Activated T-cell treated with anti-CD3 and anti-CD28 coated beads, Interleukin-2, amount 50 U/mL, for 72 hours (primary cell): ENCODE data around the gene GRID2. TPM values are rescaled to one million over a fixed set of nuclear protein-coding genes. Genes with fewer than 3 reads are reported as not detected.

ENCODE experiments used
- ATAC-seq, 2 donors: fragments of 150-1000 bp; cut with Tn5 transposase; replicated peaks in 1 of 2; 2 replicates each; pipeline ENCODE4 v1.10.0; 2021; ENCODE audit warnings: moderate library complexity in 2 of 2, mild to moderate bottlenecking in 1 of 2
- DNase-seq, 2 donors: peaks; one replicate each; pipeline ENCODE4 v3.0.0; 2021 to 2022; ENCODE audit warnings: mixed read lengths in 1 of 2
- H3K27ac Mint-ChIP-seq: one replicate; pipeline ENCODE4 v1.8.0; 2022; ENCODE audit warnings: mild to moderate bottlenecking, moderate library complexity, mixed read lengths
- H3K27me3 Mint-ChIP-seq: one replicate; pipeline ENCODE4 v1.8.0; 2022; ENCODE audit warnings: low read depth, mixed read lengths
- H3K36me3 Mint-ChIP-seq, 2 donors: one replicate each; pipeline ENCODE4 v1.8.0; 2022; ENCODE audit warnings: mixed read lengths in 2 of 2, mild to moderate bottlenecking in 1 of 2; ENCODE audit not compliant: insufficient read depth in 2 of 2
- H3K4me1 Mint-ChIP-seq: one replicate; pipeline ENCODE4 v1.8.0; 2022; ENCODE audit warnings: low read depth, mixed read lengths
- H3K4me3 Mint-ChIP-seq, 2 donors: one replicate each; pipeline ENCODE4 v1.8.0; 2022; ENCODE audit warnings: mild to moderate bottlenecking in 2 of 2, mixed read lengths in 2 of 2, moderate library complexity in 2 of 2
- H3K9me3 Mint-ChIP-seq, 2 donors: one replicate each; pipeline ENCODE4 v1.8.0; 2022; ENCODE audit warnings: mixed read lengths in 2 of 2
- total RNA-seq, 2 donors: library from RNA; stranded (reverse); gene quantifications; one replicate each; pipeline ENCODE4 v1.2.3, GENCODE V29; 2022

GRID2 gene
- total RNA-seq, 2 donors from 2014 or later, result not detected

DNA sequence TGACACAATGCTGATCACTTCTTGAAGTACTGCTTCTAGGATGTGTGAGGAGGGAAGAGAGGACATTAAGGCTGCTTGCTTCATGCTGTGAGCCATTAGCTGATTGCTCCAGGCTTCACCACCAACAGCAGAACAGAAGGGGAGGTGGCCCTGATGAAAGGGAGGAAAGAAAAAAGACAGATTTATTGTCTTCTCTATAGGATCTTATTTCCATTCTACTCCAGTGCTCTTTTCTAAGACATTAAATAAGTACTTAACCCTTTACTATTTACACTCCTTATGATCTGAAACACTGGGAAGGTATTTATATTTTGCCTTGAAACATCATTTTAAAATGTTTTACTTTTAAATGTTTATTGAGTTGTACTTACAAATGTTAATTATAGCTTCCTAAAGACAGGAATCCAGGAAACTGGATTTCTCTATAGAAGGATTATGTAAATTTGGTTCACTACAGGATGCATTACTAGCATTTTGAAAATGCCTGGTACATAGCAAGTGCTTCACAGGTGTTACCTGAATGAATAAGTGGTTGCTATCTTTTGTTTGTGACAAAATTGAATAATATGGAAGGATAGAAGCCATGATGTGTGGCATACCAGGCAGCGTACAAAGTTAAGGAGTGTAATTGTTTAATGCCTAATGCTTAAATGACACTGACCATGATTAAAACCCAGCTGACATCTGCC, 843.9 kb downstream of the GRID2 start:
- no peak for ATAC-seq
- Mint-ChIP-seq H3K4me3 (no peak overlapping the region), H3K9me3 (peaks cover 2 to 3% of the 10 kb centered on the region in 2 donors)

GRCh38 chr4:93152491-93152890, 848.7 kb downstream of the GRID2 start:
- Mint-ChIP-seq H3K4me3 (no peak overlapping the region), H3K4me1 (no peaks in the 10 kb centered on the region), H3K27ac (no peak overlapping the region), H3K36me3 (no peaks in the 10 kb centered on the region), H3K27me3 (no peaks in the 10 kb centered on the region), H3K9me3 (peaks cover 5 to 14% of the 10 kb centered on the region in 2 donors)
- DNase-seq (no peak), ATAC-seq (no peak)

More for the DNA sequence above, 843.9 kb downstream of the GRID2 start:
- H3K27ac Mint-ChIP-seq, result no peak overlapping the region
- H3K27me3 Mint-ChIP-seq, result no peaks in the 10 kb centered on the region
- H3K36me3 Mint-ChIP-seq, result no peaks in the 10 kb centered on the region
- DNase-seq, result no peak
- no peaks in the 10 kb centered on the region for H3K4me1 Mint-ChIP-seq

DNA sequence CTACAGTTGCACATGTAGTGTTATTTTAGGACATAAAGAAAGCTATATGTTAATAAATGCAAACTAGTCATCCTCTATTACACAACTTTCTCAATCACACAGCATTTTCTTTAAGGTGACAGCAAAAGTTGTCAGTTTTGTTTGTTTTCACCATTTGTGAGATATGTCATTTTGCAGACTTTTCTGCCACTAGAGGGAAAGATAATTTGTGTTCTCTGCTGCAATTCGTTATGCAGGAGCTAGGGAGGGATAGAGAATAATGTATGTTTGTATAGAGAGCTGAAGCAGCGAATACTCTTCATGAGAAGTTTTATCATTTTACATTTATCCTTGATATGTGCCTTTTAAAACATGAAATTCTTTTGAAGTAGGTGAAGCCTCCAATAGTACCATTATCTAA, 854.2 kb downstream of the GRID2 start:
- H3K27ac Mint-ChIP-seq, result no peak overlapping the region

DNA sequence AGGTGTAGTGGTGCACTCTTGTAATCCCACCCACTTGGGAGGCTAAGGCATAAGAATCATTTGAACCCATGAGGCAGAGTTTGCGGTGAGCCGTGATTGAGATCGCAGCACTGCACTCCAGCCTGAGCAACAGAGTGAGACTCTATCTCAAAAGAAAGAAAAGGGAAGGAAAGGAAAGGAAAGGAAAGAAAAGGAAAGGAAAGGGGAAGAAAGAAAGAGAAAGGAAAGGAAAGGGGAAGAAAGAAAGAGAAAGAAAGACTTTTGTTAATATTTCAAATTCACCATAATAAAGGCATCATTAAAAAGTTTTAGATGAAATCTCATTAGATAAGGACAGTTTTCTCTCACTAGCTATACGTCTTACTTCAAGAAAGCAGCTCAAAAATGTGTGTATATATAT, 864.3 kb downstream of the GRID2 start:
- Mint-ChIP-seq H3K4me3 (no peak overlapping the region), H3K27ac (no peak overlapping the region), H3K27me3 (no peaks in the 10 kb centered on the region), H3K9me3 (peaks cover 7 to 8% of the 10 kb centered on the region in 2 donors), H3K4me1 (no peaks in the 10 kb centered on the region), H3K36me3 (no peaks in the 10 kb centered on the region)
- no peak for DNase-seq
- no peak for ATAC-seq

More for the DNA sequence above, 854.2 kb downstream of the GRID2 start:
- Mint-ChIP-seq H3K27me3 (no peaks in the 10 kb centered on the region), H3K4me1 (no peaks in the 10 kb centered on the region), H3K9me3 (peaks cover 6 to 16% of the 10 kb centered on the region in 2 donors), H3K36me3 (no peaks in the 10 kb centered on the region), H3K4me3 (no peak overlapping the region)
- no peak for DNase-seq
- ATAC-seq, result no peak

DNA sequence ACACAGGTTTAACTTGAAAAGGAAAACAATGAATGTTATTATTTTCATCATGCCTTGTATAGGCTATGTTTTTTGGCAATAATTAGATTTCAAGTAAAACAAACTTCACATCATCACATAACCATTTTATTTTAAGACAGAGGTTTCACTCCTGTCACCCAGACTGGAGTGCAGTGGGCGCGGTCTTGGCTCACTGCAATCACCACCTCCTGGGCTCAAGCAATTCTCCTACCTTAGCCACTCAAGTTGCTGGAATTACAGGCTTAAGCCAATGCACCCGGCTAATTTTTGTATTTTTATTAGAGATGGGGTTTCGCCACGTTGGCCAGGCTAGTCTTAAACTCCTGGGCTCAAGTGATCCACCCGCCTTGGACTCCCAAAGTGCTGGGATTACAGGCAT, 866.2 kb downstream of the GRID2 start:
- Mint-ChIP-seq H3K36me3 (no peaks in the 10 kb centered on the region), H3K4me3 (no peak overlapping the region), H3K9me3 (peaks cover 4 to 9% of the 10 kb centered on the region in 2 donors), H3K4me1 (no peaks in the 10 kb centered on the region), H3K27me3 (no peaks in the 10 kb centered on the region), H3K27ac (no peak overlapping the region)
- DNase-seq (no peak), ATAC-seq (no peak)

GRCh38 chr4:93174598-93174997, 870.8 kb downstream of the GRID2 start:
- DNase-seq (no peak), ATAC-seq (no peak)
- Mint-ChIP-seq H3K4me3 (no peak overlapping the region), H3K4me1 (no peaks in the 10 kb centered on the region), H3K36me3 (no peaks in the 10 kb centered on the region), H3K9me3 (peaks cover 2 to 7% of the 10 kb centered on the region in 2 donors), H3K27me3 (no peaks in the 10 kb centered on the region), H3K27ac (no peak overlapping the region)

GRCh38 chr4:93178279-93178678, 874.5 kb downstream of the GRID2 start:
- no peaks in the 10 kb centered on the region for H3K27me3 Mint-ChIP-seq
- H3K4me3 Mint-ChIP-seq, result no peak overlapping the region
- DNase-seq (no peak), ATAC-seq (no peak)
- peaks cover 3 to 6% of the 10 kb centered on the region in 2 donors for H3K9me3 Mint-ChIP-seq
- no peaks in the 10 kb centered on the region for H3K4me1 Mint-ChIP-seq
- no peaks in the 10 kb centered on the region for H3K36me3 Mint-ChIP-seq
- no peak overlapping the region for H3K27ac Mint-ChIP-seq

DNA sequence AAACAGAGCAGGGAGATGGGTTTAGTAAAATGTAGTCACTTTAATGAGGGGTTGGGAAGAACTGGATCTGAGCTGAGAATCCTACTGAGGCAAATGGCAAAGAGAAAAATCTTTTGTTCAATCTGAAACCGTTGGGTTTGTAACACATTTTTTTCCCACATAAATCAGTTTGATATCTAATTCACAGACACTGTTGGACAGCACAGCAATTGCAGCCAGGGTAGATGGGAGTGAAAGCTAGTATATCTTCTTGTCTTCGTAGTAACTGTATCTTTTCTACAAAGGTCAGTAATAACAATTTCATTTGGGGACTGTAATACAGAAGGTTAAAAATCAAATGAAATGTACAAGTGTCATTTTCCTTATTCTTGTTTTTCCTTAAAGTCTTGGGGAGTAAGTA, 875.3 kb downstream of the GRID2 start:
- H3K9me3 Mint-ChIP-seq, result peaks cover 3 to 6% of the 10 kb centered on the region in 2 donors
- no peaks in the 10 kb centered on the region for H3K27me3 Mint-ChIP-seq
- no peak overlapping the region for H3K27ac Mint-ChIP-seq
- no peaks in the 10 kb centered on the region for H3K4me1 Mint-ChIP-seq
- no peak for DNase-seq
- ATAC-seq, result no peak
- H3K36me3 Mint-ChIP-seq, result no peaks in the 10 kb centered on the region
- no peak overlapping the region for H3K4me3 Mint-ChIP-seq

GRCh38 chr4:93182722-93183121, 879.0 kb downstream of the GRID2 start:
- peaks cover 3 to 6% of the 10 kb centered on the region in 2 donors for H3K9me3 Mint-ChIP-seq
- ATAC-seq (no peak), DNase-seq (no peak)
- no peak overlapping the region for H3K27ac Mint-ChIP-seq
- no peaks in the 10 kb centered on the region for H3K36me3 Mint-ChIP-seq
- H3K27me3 Mint-ChIP-seq, result no peaks in the 10 kb centered on the region
- H3K4me3 Mint-ChIP-seq, result no peak overlapping the region
- no peaks in the 10 kb centered on the region for H3K4me1 Mint-ChIP-seq

DNA sequence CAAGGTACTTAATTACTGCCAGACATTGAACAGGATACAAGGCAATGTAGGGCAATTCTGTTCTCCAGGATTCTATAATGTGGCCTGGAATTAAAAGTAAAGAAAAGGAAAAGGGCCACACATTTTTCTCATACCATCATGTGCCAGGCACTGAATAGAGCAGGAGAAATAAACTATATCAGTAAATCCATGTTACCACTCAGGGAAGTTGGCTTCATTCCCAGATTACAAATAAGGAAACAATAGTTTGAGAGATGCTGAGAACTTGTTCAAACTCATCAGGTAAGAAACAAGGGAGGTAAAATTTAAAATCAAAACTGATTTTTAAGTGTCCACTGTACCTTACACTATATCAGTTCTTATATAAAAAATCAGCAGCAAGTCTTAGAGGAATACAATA, 879.8 kb downstream of the GRID2 start:
- ATAC-seq (no peak), DNase-seq (no peak)
- Mint-ChIP-seq H3K4me1 (no peaks in the 10 kb centered on the region), H3K9me3 (peaks cover 0 to 4% of the 10 kb centered on the region in 2 donors), H3K27me3 (no peaks in the 10 kb centered on the region), H3K36me3 (peaks cover 0 to under 1% of the 10 kb centered on the region in 2 donors), H3K4me3 (no peak overlapping the region), H3K27ac (no peak overlapping the region)

DNA sequence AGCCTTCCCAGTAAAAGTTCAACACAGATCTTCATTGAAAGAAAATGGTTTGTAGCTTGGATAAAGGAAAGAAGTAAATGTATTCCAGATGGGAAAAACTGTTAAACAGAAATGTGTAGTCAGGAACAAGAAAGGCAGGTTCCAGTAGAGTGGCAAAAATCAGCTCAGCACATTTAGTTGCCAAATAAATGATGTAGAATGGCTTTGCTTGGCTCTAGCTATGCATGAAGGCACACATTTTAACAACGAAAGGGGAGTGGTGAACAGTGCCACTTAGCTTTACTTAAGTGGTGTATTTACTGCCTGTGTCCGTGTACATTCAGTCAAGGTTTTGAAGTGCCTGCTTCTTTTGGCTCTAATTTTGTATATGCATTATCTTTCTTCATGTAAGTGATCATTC, 880.3 kb downstream of the GRID2 start:
- ATAC-seq (no peak), DNase-seq (no peak)
- H3K4me1 Mint-ChIP-seq, result no peaks in the 10 kb centered on the region
- H3K4me3 Mint-ChIP-seq, result no peak overlapping the region
- no peak overlapping the region for H3K27ac Mint-ChIP-seq
- peaks cover 0 to 4% of the 10 kb centered on the region in 2 donors for H3K9me3 Mint-ChIP-seq
- H3K27me3 Mint-ChIP-seq, result no peaks in the 10 kb centered on the region
- peaks cover 0 to 1% of the 10 kb centered on the region in 2 donors for H3K36me3 Mint-ChIP-seq

- Mint-ChIP-seq H3K4me3 (no peak overlapping the region), H3K4me1 (no peaks in the 10 kb centered on the region), H3K9me3 (no peaks in the 10 kb centered on the region), H3K36me3 (peaks cover 0 to 1% of the 10 kb centered on the region in 2 donors), H3K27me3 (no peaks in the 10 kb centered on the region), H3K27ac (no peak overlapping the region)
- DNase-seq (no peak), ATAC-seq (no peak)
These were observed 883.1 kb downstream of the GRID2 start for GRCh38 chr4:93186846-93187245.

DNA sequence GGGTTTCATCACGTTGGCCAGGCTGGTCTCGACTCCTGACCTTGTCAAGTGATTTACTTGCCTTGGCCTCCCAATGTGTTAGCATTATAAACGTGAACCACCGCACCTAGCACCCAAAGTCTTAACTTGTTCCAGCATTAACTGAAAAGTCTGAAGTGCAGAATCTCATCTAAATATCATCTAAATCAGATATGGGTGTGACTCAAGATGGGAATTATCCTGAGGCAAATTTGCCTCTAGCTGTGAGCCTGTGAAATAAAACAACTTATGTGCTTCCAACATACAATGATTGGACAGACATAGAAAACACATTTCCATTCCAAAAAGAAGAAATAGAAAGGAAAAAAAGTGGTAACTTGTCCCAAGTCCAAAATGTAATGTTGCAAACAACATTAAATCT, 883.7 kb downstream of the GRID2 start:
- Mint-ChIP-seq H3K4me3 (no peak overlapping the region), H3K27me3 (no peaks in the 10 kb centered on the region), H3K4me1 (no peaks in the 10 kb centered on the region), H3K9me3 (no peaks in the 10 kb centered on the region), H3K27ac (no peak overlapping the region), H3K36me3 (peaks cover 0 to 1% of the 10 kb centered on the region in 2 donors)
- ATAC-seq (no peak), DNase-seq (no peak)

- H3K36me3 Mint-ChIP-seq, result peaks cover 0 to 1% of the 10 kb centered on the region in 2 donors
- H3K4me3 Mint-ChIP-seq, result no peak overlapping the region
- H3K9me3 Mint-ChIP-seq, result no peaks in the 10 kb centered on the region
- H3K27me3 Mint-ChIP-seq, result no peaks in the 10 kb centered on the region
- H3K27ac Mint-ChIP-seq, result no peak overlapping the region
- no peak for DNase-seq
- no peak for ATAC-seq
- no peaks in the 10 kb centered on the region for H3K4me1 Mint-ChIP-seq
These were observed 884.1 kb downstream of the GRID2 start for GRCh38 chr4:93187892-93188291.
